GM12801 (cell line): Measurements from ENCODE around the gene OVOL2.

Experiments used
- TF ChIP-seq, protein P1 (sequence below): IDR thresholded peaks from one replicate; pipeline ENCODE4 v1.5.1; 2011; ENCODE audit warnings: control low read depth; ENCODE audit not compliant: insufficient read length; ENCODE audit errors: extremely low read depth

Gene OVOL2

DNA sequence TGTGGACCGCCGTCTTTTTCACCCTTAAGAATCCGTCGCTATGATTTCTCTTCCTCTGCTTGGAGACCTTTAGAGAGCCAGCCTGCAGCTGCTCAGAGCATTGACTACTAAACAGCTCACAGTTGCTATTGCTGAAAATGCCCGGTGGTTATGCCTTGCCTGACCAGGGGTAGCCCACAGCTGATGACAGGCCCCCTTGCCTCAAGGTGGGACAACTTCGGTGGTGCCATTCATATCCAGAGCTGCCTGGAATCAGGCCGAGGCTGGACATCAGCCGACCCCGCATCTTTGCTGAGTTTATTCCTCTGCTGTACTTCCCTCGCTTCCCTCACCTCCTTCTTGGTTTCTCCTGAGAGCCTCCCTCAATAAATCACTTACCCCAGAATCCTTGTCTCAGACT, 39.6 kb downstream of the OVOL2 start:
- TF ChIP-seq, protein P1, sequence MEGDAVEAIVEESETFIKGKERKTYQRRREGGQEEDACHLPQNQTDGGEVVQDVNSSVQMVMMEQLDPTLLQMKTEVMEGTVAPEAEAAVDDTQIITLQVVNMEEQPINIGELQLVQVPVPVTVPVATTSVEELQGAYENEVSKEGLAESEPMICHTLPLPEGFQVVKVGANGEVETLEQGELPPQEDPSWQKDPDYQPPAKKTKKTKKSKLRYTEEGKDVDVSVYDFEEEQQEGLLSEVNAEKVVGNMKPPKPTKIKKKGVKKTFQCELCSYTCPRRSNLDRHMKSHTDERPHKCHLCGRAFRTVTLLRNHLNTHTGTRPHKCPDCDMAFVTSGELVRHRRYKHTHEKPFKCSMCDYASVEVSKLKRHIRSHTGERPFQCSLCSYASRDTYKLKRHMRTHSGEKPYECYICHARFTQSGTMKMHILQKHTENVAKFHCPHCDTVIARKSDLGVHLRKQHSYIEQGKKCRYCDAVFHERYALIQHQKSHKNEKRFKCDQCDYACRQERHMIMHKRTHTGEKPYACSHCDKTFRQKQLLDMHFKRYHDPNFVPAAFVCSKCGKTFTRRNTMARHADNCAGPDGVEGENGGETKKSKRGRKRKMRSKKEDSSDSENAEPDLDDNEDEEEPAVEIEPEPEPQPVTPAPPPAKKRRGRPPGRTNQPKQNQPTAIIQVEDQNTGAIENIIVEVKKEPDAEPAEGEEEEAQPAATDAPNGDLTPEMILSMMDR: no peak

DNA sequence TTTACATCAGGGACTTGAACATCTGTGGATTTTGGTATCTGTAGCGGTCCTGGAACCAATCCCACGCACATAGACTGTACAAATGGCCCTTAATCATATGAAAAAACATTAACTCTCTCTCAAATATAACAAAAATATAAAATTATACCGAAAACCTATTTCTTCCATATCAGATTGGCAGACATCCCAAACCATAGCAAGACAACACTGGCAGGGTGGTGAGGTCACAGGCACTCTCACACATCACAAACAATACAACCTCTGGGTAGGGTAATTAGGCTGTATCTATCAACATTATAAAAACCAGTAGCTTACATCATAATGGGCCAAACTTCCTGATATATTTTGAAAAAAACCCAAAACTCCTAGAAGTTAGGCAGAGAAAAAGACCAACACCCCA, 40.9 kb downstream of the OVOL2 start:
- TF ChIP-seq, protein P1: no peak

DNA sequence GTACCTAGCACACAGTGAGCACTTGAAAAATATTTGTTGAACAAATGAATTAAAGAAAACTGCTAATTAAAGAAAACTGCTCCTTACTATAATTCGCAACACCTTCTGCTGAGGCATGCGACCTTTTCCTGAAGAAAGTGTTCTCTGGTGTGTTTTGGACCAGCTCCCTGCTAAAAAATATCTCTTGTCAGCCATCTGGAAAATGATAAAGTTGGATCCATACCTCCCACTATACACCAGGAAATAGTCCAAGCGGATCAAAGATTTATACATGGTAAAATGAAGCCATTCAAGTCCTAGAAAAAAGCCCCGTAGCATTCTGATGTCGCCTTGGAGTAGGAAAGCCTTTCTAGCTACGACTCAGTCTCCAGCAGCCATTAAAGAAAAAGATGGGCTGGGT, 43.3 kb downstream of the OVOL2 start:
- TF ChIP-seq, protein P1: no peak

DNA sequence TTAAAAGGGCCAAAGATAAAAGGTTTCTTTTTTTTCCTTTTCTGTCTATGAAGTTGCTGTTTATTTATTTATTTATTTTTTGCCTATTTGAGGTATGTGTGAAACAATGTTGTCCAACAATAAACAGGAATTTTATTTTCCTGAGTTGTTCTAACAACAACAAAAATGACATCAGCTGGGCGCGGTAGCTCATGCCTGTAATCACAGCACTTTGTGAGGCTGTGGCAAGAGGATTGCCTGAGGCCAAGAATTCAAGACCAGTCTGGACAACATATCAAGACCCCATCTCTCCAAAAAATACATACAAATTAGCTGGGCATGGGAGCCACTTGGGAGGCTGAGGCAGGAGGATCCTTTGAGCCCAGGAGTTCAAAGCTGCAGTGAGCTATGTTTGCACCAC, 44.8 kb downstream of the OVOL2 start:
- TF ChIP-seq, protein P1: no peak

DNA sequence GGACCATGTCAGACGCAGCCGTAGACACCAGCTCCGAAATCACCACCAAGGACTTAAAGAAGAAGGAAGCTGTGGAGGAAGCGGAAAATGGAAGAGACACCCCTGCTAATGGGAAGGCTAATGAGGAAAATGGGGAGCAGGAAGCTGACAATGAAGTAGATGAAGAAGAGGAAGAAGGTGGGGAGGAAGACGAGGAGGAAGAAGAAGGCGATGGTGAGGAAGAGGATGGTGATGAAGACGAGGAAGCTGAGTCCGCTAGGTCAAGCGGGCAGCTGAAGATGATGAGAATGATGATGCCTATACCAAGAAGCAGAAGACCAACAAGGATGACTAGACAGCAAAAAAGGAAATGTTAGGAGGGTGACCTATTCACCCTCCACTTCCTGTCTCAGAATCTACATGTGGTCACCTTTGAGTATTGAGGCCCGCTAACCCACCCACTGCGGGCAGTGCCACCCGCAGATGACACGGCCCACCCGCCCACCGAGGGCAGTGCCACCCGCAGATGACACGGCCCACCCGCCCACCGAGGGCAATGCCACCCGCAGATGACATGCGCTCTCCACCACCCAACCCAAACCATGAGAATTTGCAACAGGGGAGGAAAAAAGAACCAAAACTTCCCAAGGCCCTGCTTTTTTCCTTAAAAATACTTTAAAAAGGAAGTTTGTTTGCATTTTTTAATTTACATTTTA, 45.6 kb downstream of the OVOL2 start:
- TF ChIP-seq, protein P1: no peak

DNA sequence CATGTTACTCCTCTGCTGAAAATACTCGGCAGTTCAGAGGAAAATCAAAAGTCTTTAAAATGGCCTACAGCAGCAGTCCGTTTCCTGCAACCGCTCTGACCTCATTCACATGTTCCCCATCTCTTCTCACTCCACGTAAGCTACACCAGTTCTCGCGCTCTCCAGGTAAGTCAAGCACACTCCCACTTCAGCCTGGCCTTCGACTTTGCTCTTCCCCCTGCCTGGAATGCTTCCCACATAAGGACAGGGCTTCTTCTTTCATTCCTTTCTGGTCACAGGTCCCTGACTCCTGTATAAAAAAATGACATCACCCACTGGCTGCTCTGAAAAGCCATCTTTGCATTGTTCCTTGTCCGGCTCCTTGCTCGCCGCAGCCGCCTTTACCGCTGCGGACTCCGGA, 46.2 kb downstream of the OVOL2 start:
- TF ChIP-seq, protein P1: no peak

DNA sequence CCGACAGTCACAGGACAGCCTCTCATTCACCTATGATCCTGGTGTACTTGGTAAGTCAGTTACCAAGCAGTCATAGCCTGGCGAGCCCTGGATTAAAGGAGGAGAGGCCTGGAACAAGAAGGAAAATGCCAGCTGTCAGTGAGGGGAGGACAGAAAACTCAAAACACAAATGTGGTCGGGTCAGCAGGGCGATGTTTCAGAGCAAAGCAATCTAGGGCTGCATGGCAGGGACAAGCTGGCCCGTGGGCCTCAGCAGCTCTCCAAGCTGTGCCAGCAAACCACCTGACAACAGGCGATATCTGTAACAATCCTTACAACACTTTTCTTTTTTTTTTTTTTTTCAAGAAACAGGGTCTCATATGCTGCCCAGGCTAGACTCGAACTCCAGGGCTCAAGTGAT, 48.6 kb downstream of the OVOL2 start:
- TF ChIP-seq, protein P1: no peak
